Urothelium cell line (cell line): Measurements from ENCODE around the gene TRIM13.
"Not testable (repeated sequence)": the region's sequence is repeated elsewhere in the genome, so short reads cannot be mapped to it uniquely, and the experiment has no call there.

ENCODE experiments used
- DNase-seq: peaks from one replicate; pipeline ENCODE4 v3.0.0; 2011; ENCODE audit warnings: low spot score, mixed read lengths
- FAIRE-seq: peaks from 2 replicates; lab custom pipeline; 2011; peaks lifted over from hg19 to GRCh38; lab: Jason Lieb, UNC

TRIM13 gene

DNA sequence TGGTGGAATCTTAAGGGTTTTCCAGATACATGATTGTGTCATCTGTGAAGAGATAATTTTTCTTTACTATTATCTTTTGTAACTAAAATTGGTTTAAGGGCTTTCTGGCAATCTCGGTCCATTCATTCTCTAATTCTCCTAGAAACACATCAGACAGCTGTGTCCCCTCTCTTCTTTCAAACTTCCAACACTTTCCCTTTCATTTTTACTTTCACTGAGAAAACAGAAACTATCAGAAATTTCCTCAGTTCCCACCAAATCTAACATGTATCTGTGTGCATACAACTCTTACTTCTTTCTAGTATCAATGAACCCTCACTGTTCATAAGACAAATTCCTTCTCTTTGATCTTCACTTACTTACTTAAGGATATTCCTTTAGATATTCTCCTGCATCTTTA lies 58.6 kb downstream of the TRIM13 start:
- no peak for FAIRE-seq
- no peak for DNase-seq

DNA sequence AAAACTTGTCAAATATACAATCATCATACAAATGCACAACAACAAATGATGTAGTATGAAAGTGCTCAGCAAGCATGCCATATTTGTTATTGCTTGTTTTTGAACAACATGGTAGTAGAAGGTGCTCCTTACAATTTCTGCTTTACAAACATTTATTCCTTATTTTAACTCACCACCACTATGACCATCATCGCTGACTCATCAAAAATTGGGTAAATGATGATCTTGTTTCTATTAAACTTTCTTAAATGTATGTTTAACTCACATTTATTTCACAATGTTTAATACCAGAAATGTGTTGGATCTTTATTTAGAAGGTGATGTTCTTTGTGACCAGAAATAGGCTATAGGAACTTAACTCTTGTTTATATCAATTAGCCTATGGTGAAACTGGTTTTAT lies 63.9 kb downstream of the TRIM13 start:
- DNase-seq = no peak
- no peak for FAIRE-seq

- FAIRE-seq, DNase-seq: not testable (repeated sequence)
Observed at GRCh38 chr13:50062336-50062735, 65.5 kb downstream of the TRIM13 start.

DNA sequence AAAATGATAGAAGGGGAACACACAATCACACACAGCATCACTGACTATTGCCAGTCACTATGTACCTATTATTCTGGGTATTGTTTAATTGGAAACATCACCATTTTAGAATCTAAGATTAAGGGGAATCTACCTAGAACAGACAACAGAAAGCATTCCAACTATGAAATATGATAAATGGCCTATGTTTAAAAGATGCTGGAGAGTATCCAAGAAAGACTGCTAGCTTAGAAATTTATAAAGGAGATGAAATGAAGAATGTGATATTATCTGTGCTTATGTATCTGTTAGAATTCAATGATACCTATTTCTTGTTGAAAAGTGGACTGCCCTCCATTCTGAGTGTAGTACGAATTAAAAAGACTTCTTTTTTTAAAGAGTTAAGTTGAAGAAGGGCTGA lies 68.9 kb downstream of the TRIM13 start:
- no peak for FAIRE-seq
- no peak for DNase-seq
